Measurements from ENCODE around the gene WAS.
"Not testable (repeated sequence)": the region's sequence is repeated elsewhere in the genome, so short reads cannot be mapped to it uniquely, and the experiment has no call there.

GRCh38 chrX:48652055-48652579 is 31.5 kb upstream of the WAS start:
- TF ChIP-seq NRF1 (IDR thresholded peaks at IDR 0.05; ENCODE audit: low read depth, low read length); HDAC2 (IDR thresholded peaks at IDR 0.05; ENCODE audit: borderline replicate concordance in 1 of 2, low read depth in 2 of 2, low read length in 2 of 2); RAD21 (IDR thresholded peaks at IDR 0.05 in 1 of 2, conservative IDR thresholded peaks at IDR 0.05 in 1 of 2; ENCODE audit: low read depth in 2 of 2, low read length in 2 of 2); SIN3A (conservative IDR thresholded peaks at IDR 0.05 in 1 of 2, IDR thresholded peaks at IDR 0.05 in 1 of 2; ENCODE audit: low read depth in 1 of 2, low read length in 2 of 2); EP300 (IDR thresholded peaks at IDR 0.05; ENCODE audit: borderline replicate concordance in 1 of 2, low read depth in 2 of 2, low read length in 2 of 2); TAF1 (IDR thresholded peaks at IDR 0.05; ENCODE audit: low read depth, low read length); CREB1 (IDR thresholded peaks at IDR 0.05): not testable (repeated sequence)

Measured in H1 (cell line).